Astrocyte of the hippocampus (primary cell): ENCODE results near the gene PSMC6.
"Not testable (repeated sequence)": the region's sequence is repeated elsewhere in the genome, so short reads cannot be mapped to it uniquely, and the experiment has no call there.

Source experiments
- DNase-seq: peaks from one replicate; pipeline ENCODE4 v3.0.0; 2011; ENCODE audit warnings: low read depth, low spot score

The PSMC6 gene

GRCh38 chr14:52716155-52716554 lies 9.2 kb downstream of the PSMC6 start:
- no peak for DNase-seq

GRCh38 chr14:52723514-52724359 lies 16.7 kb downstream of the PSMC6 start:
- DNase-seq = no peak

- DNase-seq = no peak
Observed at GRCh38 chr14:52724360-52724644, 17.3 kb downstream of the PSMC6 start.

GRCh38 chr14:52727509-52727908 lies 20.5 kb downstream of the PSMC6 start:
- not testable (repeated sequence) for DNase-seq

- not testable (repeated sequence) for DNase-seq
Observed at GRCh38 chr14:52729035-52729434, 22.0 kb downstream of the PSMC6 start.

GRCh38 chr14:52729585-52729924 lies 22.6 kb downstream of the PSMC6 start:
- no peak for DNase-seq

- peak; percentile 100 for DNase-seq
Observed at GRCh38 chr14:52729925-52730708, 23.1 kb downstream of the PSMC6 start, which contains the start of gene STYX. Gene STYX (plus strand): TSS chr14:52730166. CDS start chr14:52730475, 309 bp downstream.

- DNase-seq = no peak
Observed at GRCh38 chr14:52730709-52731111, 23.7 kb downstream of the PSMC6 start.

GRCh38 chr14:52733824-52734223 lies 26.8 kb downstream of the PSMC6 start:
- no peak for DNase-seq

- DNase-seq = peak; percentile 52
Observed at GRCh38 chr14:52735921-52736489, 29.0 kb downstream of the PSMC6 start.

GRCh38 chr14:52738409-52738808 lies 31.4 kb downstream of the PSMC6 start:
- DNase-seq = no peak

- no peak for DNase-seq
Observed at GRCh38 chr14:52740751-52741150, 33.8 kb downstream of the PSMC6 start.

- no peak for DNase-seq
Observed at GRCh38 chr14:52741865-52742264, 34.9 kb downstream of the PSMC6 start.

GRCh38 chr14:52748647-52749292 lies 41.8 kb downstream of the PSMC6 start:
- DNase-seq = no peak

GRCh38 chr14:52755607-52756316 lies 48.8 kb downstream of the PSMC6 start:
- no peak for DNase-seq

GRCh38 chr14:52759145-52759544 lies 52.1 kb downstream of the PSMC6 start:
- no peak for DNase-seq

- DNase-seq = not testable (repeated sequence)
Observed at GRCh38 chr14:52762923-52763322, 55.9 kb downstream of the PSMC6 start.

- peak; percentile 36 for DNase-seq
Observed at GRCh38 chr14:52767058-52767833, 60.2 kb downstream of the PSMC6 start.

- DNase-seq = no peak
Observed at GRCh38 chr14:52769887-52770286, 62.9 kb downstream of the PSMC6 start.

GRCh38 chr14:52776816-52777215 lies 69.8 kb downstream of the PSMC6 start:
- no peak for DNase-seq
